ENCODE results near the gene TPCN2. TPM values are rescaled to one million over a fixed set of nuclear protein-coding genes. Genes with fewer than 3 reads are reported as not detected.
A peak's percentile ranks its signal among the peaks of the same experiment; 100 is the strongest.

Gene TPCN2
- total and polyA plus RNA-seq, 9 of the 15 experiments (the other 6 are each of a cell fraction or from before 2014, with no cell fraction given): 0.66 to 10.2 (median 4.6) TPM

DNA sequence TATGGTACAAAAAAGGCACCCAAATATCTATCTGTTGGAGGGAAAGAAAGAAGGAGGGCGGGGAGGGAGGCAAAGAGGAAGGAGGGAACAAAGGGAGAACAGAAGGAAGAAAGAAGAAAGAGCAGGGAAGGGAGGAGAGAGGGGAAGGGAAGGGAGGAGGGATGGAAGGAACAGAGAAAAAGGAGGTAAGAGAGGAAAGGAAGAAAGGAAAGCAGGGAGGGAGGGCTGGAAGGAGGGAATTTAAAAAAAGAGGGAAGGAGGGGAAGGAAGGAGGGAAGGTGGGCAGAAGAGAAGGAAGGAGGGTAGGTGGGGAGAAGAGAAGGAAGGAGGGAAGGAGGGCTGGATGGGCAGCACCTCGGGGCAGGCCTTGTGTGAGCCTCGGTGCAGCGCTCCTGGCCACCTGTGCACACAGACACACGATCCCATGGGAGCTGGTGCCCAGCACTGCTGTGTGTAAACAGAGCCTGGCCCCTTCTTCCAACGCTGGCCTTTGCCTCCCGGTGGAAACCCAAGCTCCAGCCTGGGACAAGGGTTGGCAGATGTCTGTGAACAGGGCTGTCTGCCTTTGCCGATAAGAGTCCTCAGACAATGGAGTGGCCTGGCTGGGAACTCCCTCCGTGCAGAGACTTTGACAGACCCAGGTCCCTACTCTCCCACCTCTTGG lies 130.2 kb downstream of the TPCN2 start:
- TF ChIP-seq PHF20 (IDR thresholded peaks at IDR 0.05; ENCODE audit: partially characterized antibody) (no peak), SNRNP70 (optimal IDR thresholded peaks at IDR 0.05; ENCODE audit: low read depth, low read length) (no peak), ZBED1 (IDR thresholded peaks at IDR 0.05) (no peak), KHSRP (IDR thresholded peaks at IDR 0.05) (no peak), STAG1 (CRISPR knock-in tag; IDR thresholded peaks at IDR 0.05; ENCODE audit: borderline replicate concordance) (no peak)
- TF ChIP-seq, protein P1, sequence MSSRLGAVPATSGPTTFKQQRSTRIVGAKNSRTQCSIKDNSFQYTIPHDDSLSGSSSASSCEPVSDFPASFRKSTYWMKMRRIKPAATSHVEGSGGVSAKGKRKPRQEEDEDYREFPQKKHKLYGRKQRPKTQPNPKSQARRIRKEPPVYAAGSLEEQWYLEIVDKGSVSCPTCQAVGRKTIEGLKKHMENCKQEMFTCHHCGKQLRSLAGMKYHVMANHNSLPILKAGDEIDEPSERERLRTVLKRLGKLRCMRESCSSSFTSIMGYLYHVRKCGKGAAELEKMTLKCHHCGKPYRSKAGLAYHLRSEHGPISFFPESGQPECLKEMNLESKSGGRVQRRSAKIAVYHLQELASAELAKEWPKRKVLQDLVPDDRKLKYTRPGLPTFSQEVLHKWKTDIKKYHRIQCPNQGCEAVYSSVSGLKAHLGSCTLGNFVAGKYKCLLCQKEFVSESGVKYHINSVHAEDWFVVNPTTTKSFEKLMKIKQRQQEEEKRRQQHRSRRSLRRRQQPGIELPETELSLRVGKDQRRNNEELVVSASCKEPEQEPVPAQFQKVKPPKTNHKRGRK (tag; IDR thresholded peaks at IDR 0.05): peak; percentile 42; the same call in 1 of the 2 replicates
- Histone ChIP-seq H2AFZ (ENCODE audit: low read depth, low read length) (no peak overlapping the region), H3K36me3 (ENCODE audit: control insufficient read depth, insufficient read depth, low read length) (no peaks in the 10 kb centered on the region), H3K27ac (ENCODE audit: extremely low read depth, low read depth, low read length) (no peak overlapping the region), H3K27me3 (ENCODE audit: control insufficient read depth in 2 of 2, insufficient read depth in 2 of 2, low read length in 2 of 2) (peaks cover 10 to 49% of the 10 kb centered on the region in 2 experiments), H4K20me1 (replicated peaks; ENCODE audit: control insufficient read depth, insufficient read depth, low read length) (no peaks in the 10 kb centered on the region), H3K4me1 (replicated peaks in 1 of 2; ENCODE audit: control insufficient read depth in 2 of 2, insufficient read depth in 2 of 2, low read length in 2 of 2) (peaks cover 0 to 4% of the 10 kb centered on the region in 2 experiments; a peak in 2 of 5 replicates), H3K9me3 (replicated peaks; ENCODE audit: control insufficient read depth, insufficient read depth, low read depth, low read length) (peaks cover 2% of the 10 kb centered on the region; the same call in 1 of the 2 replicates), H3K4me2 (ENCODE audit: insufficient read depth, low read length) (no peak overlapping the region), H3K79me2 (ENCODE audit: control insufficient read depth, insufficient read depth, low read length) (no peaks in the 10 kb centered on the region), H3K9ac (ENCODE audit: insufficient read depth in 1 of 2, low read depth in 2 of 2, low read length in 2 of 2) (no peak overlapping the region), H3K9me1 (ENCODE audit: control insufficient read depth, insufficient read depth, low read length) (no peaks in the 10 kb centered on the region), H3K4me3 (no peak overlapping the region)
- 2% methylated on average over 7 of the region's 9 CpGs for WGBS (ENCODE audit: insufficient coverage, low coverage, missing lambda C conversion rate)
- in situ Hi-C loops (cut with MboI) (no loop called here), intact Hi-C loops (cut with micrococcal nuclease) (no loop called here)
- BruUV-seq (replicated peaks): no TSS peak
- DNase-seq (ENCODE audit: extremely low read depth in 1 of 4, low spot score in 3 of 4): no peak
- ChIA-PET POLR2A (no interaction called here), CTCF (ENCODE audit: low intra/inter-chr PET ratio) (no interaction called here)
- no peak for ATAC-seq
- no peak for FAIRE-seq

Measured in K562 (cell line).